Effector memory CD8-positive, alpha-beta T cell (primary cell): ENCODE data around the gene SLC45A3.
"Not testable (repeated sequence)": the region's sequence is repeated elsewhere in the genome, so short reads cannot be mapped to it uniquely, and the experiment has no call there.

Source experiments
- ATAC-seq: fragments of 150-1000 bp; cut with Tn5 transposase; replicated peaks from 2 replicates; pipeline ENCODE4 v1.10.0; 2021; ENCODE audit warnings: mild to moderate bottlenecking, moderate library complexity
- DNase-seq, 3 experiments: peaks; one replicate each; pipeline ENCODE4 v3.0.0; 2021
- H3K27ac Mint-ChIP-seq, 2 donors: one replicate each; pipeline ENCODE4 v1.8.0; 2022; ENCODE audit warnings: mild to moderate bottlenecking in 2 of 2, mixed read lengths in 2 of 2, moderate library complexity in 2 of 2
- H3K27me3 Mint-ChIP-seq, 2 donors: one replicate each; pipeline ENCODE4 v1.8.0; 2022; ENCODE audit warnings: mixed read lengths in 2 of 2
- H3K36me3 Mint-ChIP-seq: one replicate; pipeline ENCODE4 v1.8.0; 2022; ENCODE audit warnings: mild to moderate bottlenecking, moderate library complexity, mixed read lengths; ENCODE audit not compliant: insufficient read depth
- H3K4me1 Mint-ChIP-seq, 2 donors: one replicate each; pipeline ENCODE4 v1.8.0; 2022; ENCODE audit warnings: low read depth in 2 of 2, mixed read lengths in 2 of 2
- H3K4me3 Mint-ChIP-seq, 2 donors: one replicate each; pipeline ENCODE4 v1.8.0; 2022; ENCODE audit warnings: mild to moderate bottlenecking in 2 of 2, mixed read lengths in 2 of 2, moderate library complexity in 2 of 2
- H3K9me3 Mint-ChIP-seq, 2 donors: one replicate each; pipeline ENCODE4 v1.8.0; 2022; ENCODE audit warnings: mixed read lengths in 2 of 2

Gene SLC45A3

GRCh38 chr1:205661429-205662134, 18.7 kb downstream of the SLC45A3 start:
- ATAC-seq (no peak), DNase-seq (no peak)
- Mint-ChIP-seq H3K27ac (no peak overlapping the region), H3K4me3 (no peak overlapping the region), H3K4me1 (peaks cover 4 to 8% of the 10 kb centered on the region in 2 donors), H3K36me3 (no peaks in the 10 kb centered on the region), H3K9me3 (no peaks in the 10 kb centered on the region), H3K27me3 (peaks cover 14 to 42% of the 10 kb centered on the region in 2 donors)

- no peak overlapping the region for H3K4me3 Mint-ChIP-seq
- H3K27me3 Mint-ChIP-seq = peaks cover 14 to 42% of the 10 kb centered on the region in 2 donors
- peak overlapping the region in 1 of 2 donors; percentile 65 for H3K27ac Mint-ChIP-seq
- H3K4me1 Mint-ChIP-seq = peaks cover 4 to 8% of the 10 kb centered on the region in 2 donors
- ATAC-seq (no peak), DNase-seq (no peak)
- no peaks in the 10 kb centered on the region for H3K36me3 Mint-ChIP-seq
- H3K9me3 Mint-ChIP-seq = no peaks in the 10 kb centered on the region
Measured at GRCh38 chr1:205660361-205660760, 19.9 kb downstream of the SLC45A3 start.

DNA sequence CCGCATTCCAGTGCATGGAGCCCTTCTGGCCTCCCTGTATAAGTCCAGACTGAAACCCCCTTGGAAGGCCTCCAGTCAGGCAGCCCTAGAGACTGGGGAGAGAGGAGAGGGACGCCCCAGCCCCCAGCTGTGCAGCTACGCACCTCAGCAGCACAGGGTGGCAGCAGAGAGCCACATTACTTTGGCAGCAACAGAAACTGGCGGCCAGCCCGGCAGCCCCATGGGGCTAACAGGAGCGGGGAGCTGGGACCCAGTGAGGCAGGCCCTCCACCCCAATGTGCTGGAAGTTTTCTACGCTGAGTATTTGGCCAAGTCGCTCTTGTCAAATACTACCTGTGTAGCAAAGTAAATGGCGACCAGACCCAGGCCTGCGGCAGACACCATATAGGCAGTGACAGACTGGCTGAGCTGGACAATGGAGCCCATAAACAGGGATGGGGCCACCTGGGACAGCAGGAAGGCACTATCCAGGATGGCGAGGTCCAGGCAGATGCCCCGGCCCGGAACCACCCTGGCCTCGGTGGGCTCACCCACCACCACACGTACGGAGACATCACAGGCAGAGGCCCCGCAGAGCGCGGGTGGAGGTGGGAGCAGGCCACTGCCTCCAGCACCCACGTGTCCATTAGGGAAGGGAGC, 21.2 kb downstream of the SLC45A3 start:
- DNase-seq = peak; percentile 67 to 79 (median 71)
- H3K4me1 Mint-ChIP-seq = peaks cover 0 to 5% of the 10 kb centered on the region in 2 donors
- H3K9me3 Mint-ChIP-seq = no peaks in the 10 kb centered on the region
- H3K27me3 Mint-ChIP-seq = peaks cover 14 to 42% of the 10 kb centered on the region in 2 donors
- no peak overlapping the region for H3K27ac Mint-ChIP-seq
- H3K4me3 Mint-ChIP-seq = no peak overlapping the region
- no peaks in the 10 kb centered on the region for H3K36me3 Mint-ChIP-seq
- ATAC-seq = peak; percentile 97

GRCh38 chr1:205656236-205656635, 24.1 kb downstream of the SLC45A3 start:
- Mint-ChIP-seq H3K27me3 (peaks cover 14 to 22% of the 10 kb centered on the region in 2 donors), H3K27ac (no peak overlapping the region)

DNA sequence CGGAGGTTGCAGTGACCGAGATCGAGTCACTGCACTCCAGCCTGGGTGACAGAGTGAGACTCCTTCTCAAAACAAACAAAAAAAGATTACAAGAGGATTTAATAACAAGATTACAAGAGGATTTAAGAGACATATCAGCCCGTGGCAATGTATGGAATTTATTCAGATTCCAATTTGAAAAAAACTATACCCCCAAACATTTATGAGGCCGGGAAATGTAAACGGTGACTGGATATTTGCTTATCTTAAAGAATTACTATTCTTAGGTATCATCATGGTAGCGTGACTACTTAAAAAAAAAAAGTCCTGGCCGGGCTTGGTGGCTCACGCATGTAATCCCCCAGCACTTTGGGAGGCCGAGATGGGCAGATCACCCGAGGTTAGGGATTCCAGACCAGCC, 27.3 kb downstream of the SLC45A3 start:
- no peaks in the 10 kb centered on the region for H3K4me1 Mint-ChIP-seq
- peaks cover 0 to 4% of the 10 kb centered on the region in 2 donors for H3K27me3 Mint-ChIP-seq
- H3K36me3 Mint-ChIP-seq = peaks cover 2% of the 10 kb centered on the region
- no peak overlapping the region for H3K4me3 Mint-ChIP-seq
- H3K9me3 Mint-ChIP-seq = no peaks in the 10 kb centered on the region
- DNase-seq (no peak), ATAC-seq (no peak)
- H3K27ac Mint-ChIP-seq = no peak overlapping the region

More at GRCh38 chr1:205656236-205656635, 24.1 kb downstream of the SLC45A3 start:
- DNase-seq (no peak), ATAC-seq (no peak)
- Mint-ChIP-seq H3K4me3 (no peak overlapping the region), H3K36me3 (no peaks in the 10 kb centered on the region), H3K9me3 (no peaks in the 10 kb centered on the region), H3K4me1 (peaks cover 0 to 5% of the 10 kb centered on the region in 2 donors)

DNA sequence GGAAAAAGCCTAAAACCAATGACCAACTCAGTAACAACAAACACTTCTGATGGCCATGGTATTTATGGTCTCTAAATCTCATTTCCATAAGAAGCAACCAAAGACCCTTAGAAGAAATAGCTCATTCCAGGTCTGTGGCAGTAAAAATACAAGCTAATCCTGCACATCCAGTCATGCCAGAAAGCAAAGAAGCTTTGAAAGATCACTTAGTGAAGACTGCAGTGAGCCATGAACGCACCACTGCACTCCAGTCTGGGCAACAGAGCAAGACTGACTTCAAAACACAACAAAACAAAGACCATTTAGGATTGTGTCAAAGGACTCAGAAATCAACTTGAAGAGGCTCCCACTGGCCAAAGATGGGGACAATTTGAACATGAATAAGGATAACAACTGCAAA, 30.1 kb downstream of the SLC45A3 start:
- DNase-seq = no peak
- no peaks in the 10 kb centered on the region for H3K9me3 Mint-ChIP-seq
- H3K36me3 Mint-ChIP-seq = peaks cover 2% of the 10 kb centered on the region
- no peak for ATAC-seq
- H3K4me3 Mint-ChIP-seq = no peak overlapping the region
- H3K4me1 Mint-ChIP-seq = no peaks in the 10 kb centered on the region
- no peak overlapping the region for H3K27ac Mint-ChIP-seq
- peaks cover 8% of the 10 kb centered on the region in 2 donors for H3K27me3 Mint-ChIP-seq

DNA sequence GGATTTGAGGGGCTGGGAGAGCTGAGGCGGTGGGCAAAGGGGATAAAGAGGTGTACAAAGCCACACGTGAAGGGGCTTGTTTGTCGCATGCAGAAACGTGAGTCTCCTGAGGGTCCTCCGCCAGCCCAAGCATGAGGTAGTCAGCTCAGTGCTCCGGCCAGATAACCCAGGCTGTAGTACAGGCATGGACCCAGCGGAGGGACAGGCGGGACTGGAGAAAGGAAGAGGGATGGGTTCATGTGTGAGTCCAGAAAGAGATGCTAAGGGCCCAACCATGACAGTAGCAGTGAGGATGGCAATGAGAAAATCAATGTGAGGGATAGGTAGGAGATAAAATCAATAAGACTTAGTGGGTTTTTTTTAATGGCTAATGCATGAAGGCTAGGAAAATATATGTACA, 34.8 kb downstream of the SLC45A3 start:
- ATAC-seq = no peak
- peaks cover 2% of the 10 kb centered on the region for H3K36me3 Mint-ChIP-seq
- H3K4me1 Mint-ChIP-seq = no peaks in the 10 kb centered on the region
- H3K9me3 Mint-ChIP-seq = no peaks in the 10 kb centered on the region
- H3K27me3 Mint-ChIP-seq = peaks cover 20 to 37% of the 10 kb centered on the region in 2 donors
- DNase-seq = no peak
- H3K27ac Mint-ChIP-seq = no peak overlapping the region
- no peak overlapping the region for H3K4me3 Mint-ChIP-seq

GRCh38 chr1:205642679-205643307, 37.5 kb downstream of the SLC45A3 start:
- Mint-ChIP-seq H3K4me1 (no peaks in the 10 kb centered on the region), H3K4me3 (no peak overlapping the region), H3K27ac (no peak overlapping the region)

GRCh38 chr1:205639567-205639966, 40.7 kb downstream of the SLC45A3 start:
- ATAC-seq (no peak), DNase-seq (no peak)
- H3K36me3 Mint-ChIP-seq = no peaks in the 10 kb centered on the region
- H3K27me3 Mint-ChIP-seq = peaks cover 35 to 57% of the 10 kb centered on the region in 2 donors
- no peaks in the 10 kb centered on the region for H3K4me1 Mint-ChIP-seq
- H3K27ac Mint-ChIP-seq = no peak overlapping the region
- H3K4me3 Mint-ChIP-seq = no peak overlapping the region
- no peaks in the 10 kb centered on the region for H3K9me3 Mint-ChIP-seq

More at GRCh38 chr1:205642679-205643307, 37.5 kb downstream of the SLC45A3 start:
- peaks cover 37 to 62% of the 10 kb centered on the region in 2 donors for H3K27me3 Mint-ChIP-seq
- H3K9me3 Mint-ChIP-seq = no peaks in the 10 kb centered on the region
- DNase-seq (no peak), ATAC-seq (no peak)
- H3K36me3 Mint-ChIP-seq = no peaks in the 10 kb centered on the region

- no peak overlapping the region for H3K27ac Mint-ChIP-seq
Measured at GRCh38 chr1:205637854-205638468, 42.3 kb downstream of the SLC45A3 start.

DNA sequence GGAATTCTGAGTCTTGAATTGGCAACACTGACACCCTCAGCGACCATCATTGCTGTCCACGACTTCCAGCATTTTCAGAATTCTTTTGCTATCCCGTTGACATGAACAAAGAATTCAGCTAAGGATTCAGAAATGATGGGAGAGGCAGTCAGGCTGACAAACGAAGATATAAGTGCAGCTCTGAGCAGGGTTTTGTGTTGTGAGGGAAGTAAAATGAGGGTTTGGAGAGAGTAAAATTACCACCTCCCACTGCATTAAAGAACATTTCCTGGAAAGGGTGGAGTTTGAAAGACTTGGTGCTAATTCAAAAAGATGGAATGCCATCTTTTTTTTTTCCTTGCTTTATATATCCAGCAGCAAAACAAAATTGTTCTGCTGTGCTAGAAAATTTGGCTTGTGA, 43.6 kb downstream of the SLC45A3 start:
- H3K27me3 Mint-ChIP-seq = peaks cover 34 to 43% of the 10 kb centered on the region in 2 donors
- no peak overlapping the region for H3K4me3 Mint-ChIP-seq
- peaks cover 9% of the 10 kb centered on the region for H3K36me3 Mint-ChIP-seq
- H3K4me1 Mint-ChIP-seq = no peaks in the 10 kb centered on the region
- DNase-seq (no peak), ATAC-seq (no peak)
- H3K9me3 Mint-ChIP-seq = no peaks in the 10 kb centered on the region
- no peak overlapping the region for H3K27ac Mint-ChIP-seq

More at GRCh38 chr1:205637854-205638468, 42.3 kb downstream of the SLC45A3 start:
- Mint-ChIP-seq H3K4me3 (no peak overlapping the region), H3K27me3 (peaks cover 35 to 50% of the 10 kb centered on the region in 2 donors), H3K36me3 (no peaks in the 10 kb centered on the region), H3K4me1 (no peaks in the 10 kb centered on the region), H3K9me3 (no peaks in the 10 kb centered on the region)
- no peak for ATAC-seq
- no peak for DNase-seq

- ATAC-seq, H3K4me1 Mint-ChIP-seq, H3K27ac Mint-ChIP-seq, DNase-seq, H3K9me3 Mint-ChIP-seq, H3K4me3 Mint-ChIP-seq: not testable (repeated sequence)
- peaks cover 12% of the 10 kb centered on the region for H3K36me3 Mint-ChIP-seq
- H3K27me3 Mint-ChIP-seq = peaks cover 28 to 37% of the 10 kb centered on the region in 2 donors
Measured at GRCh38 chr1:205636138-205636530, 44.2 kb downstream of the SLC45A3 start.

DNA sequence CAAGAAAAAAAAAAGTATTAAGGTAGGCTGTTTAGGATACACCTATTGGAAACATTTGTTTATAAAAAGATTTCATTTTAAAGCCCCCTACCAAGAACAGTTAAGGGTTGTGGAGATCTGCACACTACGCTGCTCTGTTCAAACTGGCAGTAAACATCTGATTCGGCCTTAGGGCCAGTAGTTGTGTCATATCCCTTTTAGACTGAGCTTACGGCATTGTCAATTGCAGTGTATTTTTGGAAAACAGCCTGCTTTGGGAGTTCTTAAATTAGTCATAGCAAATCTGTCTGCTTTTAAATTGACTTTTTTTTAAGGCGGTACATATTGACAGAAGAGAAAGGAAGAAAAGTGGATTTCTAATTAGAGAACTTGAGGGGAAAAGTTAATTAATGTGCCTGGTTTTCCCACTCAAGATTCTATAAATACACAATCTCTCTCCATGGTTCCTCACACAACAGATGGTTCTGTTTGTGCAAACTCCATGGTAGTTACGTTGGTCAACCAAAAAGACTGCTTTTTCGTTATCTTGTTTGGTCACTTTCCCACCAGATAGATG, 46.8 kb downstream of the SLC45A3 start:
- ATAC-seq (no peak), DNase-seq (no peak)
- Mint-ChIP-seq H3K36me3 (peaks cover 21% of the 10 kb centered on the region), H3K4me3 (peak overlapping the region in 1 of 2 donors; percentile 13), H3K27me3 (peaks cover 12 to 17% of the 10 kb centered on the region in 2 donors), H3K27ac (peak overlapping the region in 1 of 2 donors; percentile 95), H3K4me1 (peaks cover 12 to 20% of the 10 kb centered on the region in 2 donors), H3K9me3 (no peaks in the 10 kb centered on the region)
